ENCODE results near the gene CLIC6.
A peak's percentile ranks its signal among the peaks of the same experiment; 100 is the strongest.
"Not testable (repeated sequence)": the region's sequence is repeated elsewhere in the genome, so short reads cannot be mapped to it uniquely, and the experiment has no call there.

CLIC6 gene

GRCh38 chr21:34713621-34714020, 44.8 kb downstream of the CLIC6 start:
- H3K27ac ChIP-seq, result no peak overlapping the region
- TF ChIP-seq CTCF (conservative IDR thresholded peaks at IDR 0.05), result no peak
- TF ChIP-seq ZFX (IDR thresholded peaks at IDR 0.05), result no peak

- no peak overlapping the region for H3K27ac ChIP-seq
- TF ChIP-seq CTCF (conservative IDR thresholded peaks at IDR 0.05) (no peak), ZFX (IDR thresholded peaks at IDR 0.05) (no peak)
Observed at GRCh38 chr21:34715518-34715917, 46.7 kb downstream of the CLIC6 start.

- H3K27ac ChIP-seq, result no peak overlapping the region
- TF ChIP-seq ZFX (IDR thresholded peaks at IDR 0.05) (no peak), CTCF (conservative IDR thresholded peaks at IDR 0.05) (no peak)
Observed at GRCh38 chr21:34715985-34716596, 47.3 kb downstream of the CLIC6 start.

DNA sequence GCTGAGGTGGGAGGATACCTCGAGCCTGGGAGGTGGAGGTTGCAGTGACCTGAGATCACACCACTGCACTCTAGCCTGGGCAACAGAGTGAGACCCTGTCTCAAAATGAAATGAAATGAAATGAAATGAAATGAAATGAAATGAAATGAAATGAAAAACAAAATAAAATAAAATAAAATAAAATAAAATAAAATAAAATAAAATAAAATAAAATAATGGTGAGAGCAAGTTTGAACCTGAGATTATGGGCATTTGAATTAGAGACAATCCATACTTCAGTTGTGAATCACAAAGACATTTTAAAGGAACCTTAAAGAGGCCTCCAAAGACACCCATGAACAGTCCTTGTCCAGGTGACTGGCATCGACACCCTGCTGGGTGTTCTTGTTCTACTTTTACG, 49.7 kb downstream of the CLIC6 start:
- H3K27ac ChIP-seq, result not testable (repeated sequence)

GRCh38 chr21:34722684-34723300, 54.0 kb downstream of the CLIC6 start:
- no peak overlapping the region for H3K27ac ChIP-seq
- TF ChIP-seq ZFX (IDR thresholded peaks at IDR 0.05) (no peak), CTCF (conservative IDR thresholded peaks at IDR 0.05) (peak; percentile 67)

GRCh38 chr21:34724131-34724856, 55.5 kb downstream of the CLIC6 start:
- no peak overlapping the region for H3K27ac ChIP-seq
- TF ChIP-seq CTCF (conservative IDR thresholded peaks at IDR 0.05) (no peak), ZFX (IDR thresholded peaks at IDR 0.05) (no peak)

GRCh38 chr21:34724857-34725195, 56.0 kb downstream of the CLIC6 start:
- TF ChIP-seq ZFX (IDR thresholded peaks at IDR 0.05) (no peak), CTCF (conservative IDR thresholded peaks at IDR 0.05) (no peak)
- no peak overlapping the region for H3K27ac ChIP-seq

All from C4-2B (cell line).